PC-3 (cell line): ENCODE data around the gene SPRTN.

Source experiments
- CTCF ChIP-seq: fragments of 300-600 bp; sonication (generic); conservative IDR thresholded peaks from 2 replicates; pipeline ENCODE4 v1.5.1; 2017; ENCODE audit warnings: antibody characterized with exemption, low read depth, mild to moderate bottlenecking, low read length
- EZH2 ChIP-seq: fragments of 300-600 bp; sonication (generic); IDR thresholded peaks from one replicate; pipeline ENCODE4 v1.6.1; 2017; ENCODE audit warnings: antibody characterized with exemption, mild to moderate bottlenecking, low read length; ENCODE audit not compliant: unreplicated experiment
- EZH2phosphoT487 ChIP-seq: fragments of 300-600 bp; sonication (generic); IDR thresholded peaks from 2 replicates; pipeline ENCODE4 v1.6.1; 2018; ENCODE audit warnings: mild to moderate bottlenecking, antibody characterized with exemption, low read length, borderline replicate concordance

DNA sequence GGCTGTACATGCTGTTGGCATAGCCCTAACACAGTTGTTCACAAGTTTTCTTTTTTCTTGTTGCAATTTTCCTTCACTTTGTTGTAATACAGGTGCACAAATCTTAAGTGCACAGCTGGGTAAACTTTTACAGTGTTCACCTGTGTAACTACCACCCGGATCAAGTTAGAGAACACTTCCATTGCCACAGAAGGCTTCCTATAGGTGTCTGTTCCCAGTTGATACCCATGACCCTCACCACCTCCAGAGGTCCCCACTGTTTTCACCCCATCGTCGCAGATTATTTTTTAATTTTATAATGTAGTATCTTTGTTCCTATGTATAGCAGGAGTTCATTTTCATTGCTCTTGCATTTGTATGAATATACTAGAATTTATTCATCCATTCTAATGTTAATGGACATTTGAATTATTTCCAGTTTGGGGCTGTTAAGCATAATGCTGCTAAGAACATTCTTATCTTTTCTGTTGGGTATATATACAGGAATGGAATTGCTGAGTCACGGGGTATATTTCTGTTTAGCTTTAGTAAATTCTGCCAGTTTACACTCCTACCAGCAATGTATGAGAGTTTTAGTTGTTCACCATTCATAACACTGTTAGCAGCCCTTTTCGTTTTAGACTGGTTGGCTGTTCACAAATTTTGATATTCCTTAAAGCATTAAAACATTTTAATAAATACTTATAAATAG, 16.4 kb downstream of the SPRTN start:
- no peak for TF ChIP-seq CTCF
- no peak for TF ChIP-seq EZH2
- TF ChIP-seq EZH2phosphoT487: no peak
